HFFc6 (cell line): Measurements from ENCODE around the gene TP73. TPM values are rescaled to one million over a fixed set of nuclear protein-coding genes. Genes with fewer than 3 reads are reported as not detected.

Experiments
- DNase-seq: peaks from one replicate; pipeline ENCODE4 v3.0.0-alpha.2; 2018
- H3K27ac Mint-ChIP-seq: 2 replicates; pipeline ENCODE4 v1.8.0; 2020; ENCODE audit warnings: mild to moderate bottlenecking, mixed read lengths
- H3K27me3 Mint-ChIP-seq: 2 replicates; pipeline ENCODE4 v1.8.0; 2021; ENCODE audit warnings: mild to moderate bottlenecking, moderate library complexity, mixed read lengths; ENCODE audit not compliant: insufficient read depth
- H3K36me3 Mint-ChIP-seq: 2 replicates; pipeline ENCODE4 v1.8.0; 2021; ENCODE audit warnings: low read depth, mixed read lengths
- H3K4me1 Mint-ChIP-seq: 2 replicates; pipeline ENCODE4 v1.8.0; 2020; ENCODE audit warnings: low read depth, mixed read lengths
- H3K4me3 Mint-ChIP-seq: 2 replicates; pipeline ENCODE4 v1.8.0; 2020; ENCODE audit warnings: mild to moderate bottlenecking, moderate library complexity, mixed read lengths
- H3K9me3 Mint-ChIP-seq: 2 replicates; pipeline ENCODE4 v1.8.0; 2020; ENCODE audit warnings: mild to moderate bottlenecking, mixed read lengths
- total RNA-seq, 6 experiments: library from RNA; stranded (reverse); fragmentation: NEBNext Ultra II Directional; extraction: Animal tissue kit (Norgen Biotek cat#: 25700); gene quantifications; 2 replicates in 1 of 6; 3 replicates in 5 of 6; pipeline ENCODE4 v1.2.3, GENCODE V29; 2021
- TF ChIP-seq, protein P1 (sequence below): fragments of 200-600 bp; sonication (generic); IDR thresholded peaks from 2 replicates; pipeline ENCODE4 v1.5.0; 2021; ENCODE audit warnings: antibody characterized with exemption, mild to moderate bottlenecking

Gene TP73
- total RNA-seq, 6 experiments from 2014 or later, result not detected

DNA sequence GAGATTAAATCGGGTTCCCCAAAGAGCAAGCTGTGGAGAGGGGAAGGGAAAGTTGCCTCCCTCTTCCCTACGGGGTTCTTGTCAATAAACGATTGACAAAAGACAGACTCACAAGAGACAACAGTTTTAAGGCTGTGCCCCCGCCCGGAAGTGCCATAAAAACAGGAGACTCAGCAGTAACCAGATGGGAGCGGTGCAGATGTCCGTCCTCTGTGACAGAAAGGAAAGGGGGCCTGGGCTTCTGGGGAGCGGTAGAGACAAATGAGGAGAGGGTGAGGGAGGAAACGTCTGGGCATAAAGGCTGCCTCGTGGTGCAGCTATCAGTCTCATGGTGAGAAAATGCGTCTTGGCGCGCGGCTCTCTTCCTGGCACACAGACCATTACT, 5.9 kb downstream of the TP73 start:
- Mint-ChIP-seq H3K36me3 (no peaks in the 10 kb centered on the region), H3K27ac (no peak overlapping the region), H3K27me3 (peaks cover 51% of the 10 kb centered on the region), H3K9me3 (no peaks in the 10 kb centered on the region), H3K4me1 (no peaks in the 10 kb centered on the region), H3K4me3 (no peak overlapping the region)
- TF ChIP-seq, protein P1, sequence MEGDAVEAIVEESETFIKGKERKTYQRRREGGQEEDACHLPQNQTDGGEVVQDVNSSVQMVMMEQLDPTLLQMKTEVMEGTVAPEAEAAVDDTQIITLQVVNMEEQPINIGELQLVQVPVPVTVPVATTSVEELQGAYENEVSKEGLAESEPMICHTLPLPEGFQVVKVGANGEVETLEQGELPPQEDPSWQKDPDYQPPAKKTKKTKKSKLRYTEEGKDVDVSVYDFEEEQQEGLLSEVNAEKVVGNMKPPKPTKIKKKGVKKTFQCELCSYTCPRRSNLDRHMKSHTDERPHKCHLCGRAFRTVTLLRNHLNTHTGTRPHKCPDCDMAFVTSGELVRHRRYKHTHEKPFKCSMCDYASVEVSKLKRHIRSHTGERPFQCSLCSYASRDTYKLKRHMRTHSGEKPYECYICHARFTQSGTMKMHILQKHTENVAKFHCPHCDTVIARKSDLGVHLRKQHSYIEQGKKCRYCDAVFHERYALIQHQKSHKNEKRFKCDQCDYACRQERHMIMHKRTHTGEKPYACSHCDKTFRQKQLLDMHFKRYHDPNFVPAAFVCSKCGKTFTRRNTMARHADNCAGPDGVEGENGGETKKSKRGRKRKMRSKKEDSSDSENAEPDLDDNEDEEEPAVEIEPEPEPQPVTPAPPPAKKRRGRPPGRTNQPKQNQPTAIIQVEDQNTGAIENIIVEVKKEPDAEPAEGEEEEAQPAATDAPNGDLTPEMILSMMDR, result no peak
- no peak for DNase-seq

DNA sequence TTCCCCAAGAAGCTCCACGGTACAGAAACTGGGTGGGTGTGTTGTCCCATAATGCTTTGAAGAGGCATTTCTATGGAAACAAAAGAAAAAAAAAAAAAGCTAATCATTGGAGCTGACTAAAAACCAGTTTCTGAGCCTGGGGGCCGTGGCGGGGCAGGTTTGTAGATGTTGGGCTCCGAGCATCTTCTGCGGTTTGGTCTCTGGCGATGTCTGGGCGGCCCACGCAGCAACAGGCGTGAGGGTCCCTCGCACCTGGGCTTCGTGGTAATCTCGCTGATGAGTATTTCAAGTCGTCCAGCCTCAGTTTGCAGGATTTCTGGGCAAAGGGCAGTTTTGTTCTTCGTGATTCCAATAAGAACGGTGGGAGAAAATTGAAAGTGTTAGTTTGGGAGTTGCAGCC, 6.8 kb downstream of the TP73 start:
- Mint-ChIP-seq H3K4me1 (no peaks in the 10 kb centered on the region), H3K27me3 (peaks cover 45% of the 10 kb centered on the region), H3K27ac (no peak overlapping the region), H3K36me3 (no peaks in the 10 kb centered on the region), H3K9me3 (no peaks in the 10 kb centered on the region), H3K4me3 (no peak overlapping the region)
- DNase-seq, result no peak
- TF ChIP-seq, protein P1, result no peak

DNA sequence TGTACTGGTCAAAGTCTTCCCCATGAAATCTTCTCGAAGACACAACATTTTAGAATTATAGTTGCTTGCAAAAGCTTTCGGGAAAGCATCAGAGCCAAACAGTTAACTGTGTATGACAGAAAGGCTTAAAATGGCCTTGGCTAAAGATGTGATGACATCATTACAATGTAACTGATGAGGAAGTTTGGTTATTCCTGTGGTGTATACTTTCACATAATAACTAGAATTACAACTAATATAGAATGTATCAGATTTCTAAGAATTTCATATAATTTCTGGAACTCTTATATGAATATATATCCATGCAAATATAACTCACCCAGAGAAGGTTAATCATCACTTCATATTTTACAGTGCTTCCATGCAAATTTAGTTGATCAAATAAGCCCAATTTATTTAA, 8.4 kb downstream of the TP73 start:
- Mint-ChIP-seq H3K36me3 (no peaks in the 10 kb centered on the region), H3K4me1 (no peaks in the 10 kb centered on the region), H3K9me3 (no peaks in the 10 kb centered on the region), H3K27me3 (peaks cover 37% of the 10 kb centered on the region), H3K4me3 (no peak overlapping the region), H3K27ac (no peak overlapping the region)
- no peak for DNase-seq
- TF ChIP-seq, protein P1, result no peak

DNA sequence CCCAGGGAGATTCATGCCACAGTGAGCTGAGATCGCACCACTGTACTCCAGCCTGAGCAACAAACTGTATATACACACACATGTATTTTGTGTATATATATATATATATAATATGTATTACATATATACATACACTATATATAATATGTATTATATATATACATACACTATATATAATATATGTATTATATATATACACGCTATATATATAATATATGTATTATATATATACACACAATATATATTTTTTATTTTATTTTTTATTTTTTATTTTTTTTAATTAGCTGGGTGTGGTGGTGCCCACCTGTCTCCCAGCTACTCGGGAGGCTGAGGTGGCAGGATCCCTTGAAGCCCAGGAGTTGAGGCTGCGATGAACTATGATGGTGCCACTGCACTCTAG, 9.3 kb downstream of the TP73 start:
- H3K27me3 Mint-ChIP-seq, result peaks cover 33% of the 10 kb centered on the region
- H3K27ac Mint-ChIP-seq, result no peak overlapping the region
- H3K9me3 Mint-ChIP-seq, result no peaks in the 10 kb centered on the region
- no peak for DNase-seq
- H3K4me3 Mint-ChIP-seq, result no peak overlapping the region
- H3K36me3 Mint-ChIP-seq, result no peaks in the 10 kb centered on the region
- H3K4me1 Mint-ChIP-seq, result peaks cover 7% of the 10 kb centered on the region; the same call in 1 of the 2 replicates
- TF ChIP-seq, protein P1, result no peak

DNA sequence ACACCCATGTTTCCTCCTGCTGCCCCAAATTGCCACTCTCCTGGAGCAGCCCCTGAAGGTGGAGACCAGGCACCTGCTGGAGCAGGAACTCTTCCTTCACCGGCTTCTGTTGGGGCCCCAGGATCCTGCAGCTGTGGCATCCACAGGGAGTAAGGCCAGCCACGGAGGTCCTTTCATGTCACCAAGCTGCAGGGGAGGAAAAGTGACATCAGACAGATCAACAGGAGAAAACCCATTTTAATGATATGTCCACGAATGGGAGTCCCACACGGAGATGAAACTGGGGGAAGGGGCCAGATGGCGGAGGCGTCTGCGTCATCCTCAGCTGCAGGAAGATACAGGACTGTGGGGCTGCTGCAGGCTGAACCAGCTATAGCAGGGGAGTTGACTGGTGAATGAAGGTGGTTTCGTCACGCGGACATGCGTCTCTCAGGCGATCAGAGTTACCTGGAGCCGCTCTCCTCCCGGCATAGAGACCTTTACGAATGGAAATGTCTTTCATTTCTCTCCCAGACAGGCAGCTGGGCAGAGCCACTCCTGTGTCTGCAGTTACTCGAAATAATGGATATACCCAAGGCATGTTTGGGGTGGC, 9.9 kb downstream of the TP73 start:
- Mint-ChIP-seq H3K4me1 (peaks cover 10% of the 10 kb centered on the region; the same call in 1 of the 2 replicates), H3K9me3 (no peaks in the 10 kb centered on the region), H3K36me3 (no peaks in the 10 kb centered on the region), H3K27ac (no peak overlapping the region), H3K4me3 (no peak overlapping the region), H3K27me3 (peaks cover 28% of the 10 kb centered on the region)
- TF ChIP-seq, protein P1, result no peak
- DNase-seq, result no peak
